ENCODE results near the gene PABPN1L. TPM values are rescaled to one million over a fixed set of nuclear protein-coding genes. Genes with fewer than 3 reads are reported as not detected.
A peak's percentile ranks its signal among the peaks of the same experiment; 100 is the strongest.

The PABPN1L gene
- total and polyA plus RNA-seq, 2 of the 13 experiments (the other 11 are each of a cell fraction or from before 2014, with no cell fraction given): not detected

- peak; percentile 41 for ATAC-seq
- ChIA-PET POLR2A (interaction anchor here (0.7 kb wide), 1 partner anchor 15 kb away, joined by 3 read pairs; no protein-coding TSS in a partner anchor), CTCF (ENCODE audit: low intra/inter-chr PET ratio, low total read pairs) (interaction anchor here (1.2 to 2.1 kb wide), 2 partner anchors 41 to 351 kb away, joined by 4 to 11 read pairs; partner anchors contain the start of genes GALNS and TRAPPC2L)
- no peak overlapping the region for H3K4me3 ChIP-seq (replicated peaks in 1 of 3; ENCODE audit: insufficient read depth in 1 of 3, low read depth in 2 of 3, low read length in 3 of 3)
- H3K79me2 ChIP-seq (ENCODE audit: insufficient read depth, low read length): peaks cover 4% of the 10 kb centered on the region
- no peak for FAIRE-seq
- peaks cover 0 to 5% of the 10 kb centered on the region in 2 experiments; a peak in 1 of 5 replicates for H3K27me3 ChIP-seq (ENCODE audit: control insufficient read depth in 1 of 2, insufficient read depth in 2 of 2, low read length in 2 of 2)
- H3K9ac ChIP-seq (ENCODE audit: insufficient read depth, low read depth, low read length): no peak overlapping the region
- in situ Hi-C loops (cut with HindIII; ENCODE audit: extremely low pct_ligation_motif_present, low pct_unique_long_range_greater_than_20kb) (loop anchor here (5.0 kb wide), 1 partner anchor 351 kb away; no protein-coding TSS in a partner anchor), intact Hi-C loops (cut with micrococcal nuclease; ENCODE audit: unreplicated experiment) (loop anchor here (5.0 kb wide), 2 partner anchors 41 to 351 kb away; partner anchors contain the start of genes GALNS and TRAPPC2L)
- peaks cover 1% of the 10 kb centered on the region; the same call in 1 of the 2 replicates for H4K20me1 ChIP-seq (ENCODE audit: insufficient read depth, low read length)
- no peaks in the 10 kb centered on the region for H3K36me3 ChIP-seq (replicated peaks in 1 of 2; ENCODE audit: control insufficient read depth in 1 of 2, insufficient read depth in 2 of 2, low read length in 2 of 2)
- no peak overlapping the region for H2AFZ ChIP-seq (ENCODE audit: low read length)
- no peak overlapping the region for H3K27ac ChIP-seq (ENCODE audit: extremely low read length, insufficient read depth, low read length)
- peak; percentile 35 for DNase-seq (ENCODE audit: low spot score)
- H3K4me1 ChIP-seq (ENCODE audit: insufficient read depth, low read length): peaks cover 33% of the 10 kb centered on the region
- no TSS peak for BruUV-seq (replicated peaks)
- H3K4me2 ChIP-seq (ENCODE audit: low read depth, low read length): no peak overlapping the region
- H3K9me3 ChIP-seq (ENCODE audit: low read length): no peaks in the 10 kb centered on the region
- WGBS (ENCODE audit: low lambda C conversion rate): 33% methylated on average over 3 of the region's 19 CpGs
- TF ChIP-seq IRF2 (CRISPR knock-in tag; IDR thresholded peaks at IDR 0.05) (no peak), CREM (IDR thresholded peaks at IDR 0.05) (no peak), CREM (CRISPR knock-in tag; IDR thresholded peaks at IDR 0.05) (no peak), KDM5B (CRISPR knock-in tag; IDR thresholded peaks at IDR 0.05; ENCODE audit: borderline replicate concordance) (peak; percentile 62; the same call in 1 of the 2 replicates), ZKSCAN1 (IDR thresholded peaks at IDR 0.05; ENCODE audit: low read length) (no peak), XRCC5 (optimal IDR thresholded peaks at IDR 0.05; ENCODE audit: low read length) (peak; percentile 81), SNAPC2 (CRISPR knock-in tag; IDR thresholded peaks at IDR 0.05) (no peak), ZNF143 (CRISPR knock-in tag; IDR thresholded peaks at IDR 0.05) (0 out of 2 replicates have a peak, but pooled peaks have one; percentile 16), ZNF20 (CRISPR knock-in tag; IDR thresholded peaks at IDR 0.05) (no peak), THAP9 (CRISPR knock-in tag; IDR thresholded peaks at IDR 0.05; ENCODE audit: borderline replicate concordance) (no peak), SOX6 (IDR thresholded peaks at IDR 0.05) (no peak), SOX6 (CRISPR knock-in tag; IDR thresholded peaks at IDR 0.05) (0 out of 2 replicates have a peak, but pooled peaks have one; percentile 21), YEATS2 (CRISPR knock-in tag; IDR thresholded peaks at IDR 0.05; ENCODE audit: borderline replicate concordance) (no peak), TEAD3 (CRISPR knock-in tag; optimal IDR thresholded peaks at IDR 0.05; ENCODE audit: borderline replicate concordance) (peak; percentile 36), MZF1 (CRISPR knock-in tag; IDR thresholded peaks at IDR 0.05; ENCODE audit: borderline replicate concordance) (no peak), PCBP2 (optimal IDR thresholded peaks at IDR 0.05; ENCODE audit: low read depth, low read length, poor library complexity, severe bottlenecking) (no peak)
- TF ChIP-seq, protein P1, sequence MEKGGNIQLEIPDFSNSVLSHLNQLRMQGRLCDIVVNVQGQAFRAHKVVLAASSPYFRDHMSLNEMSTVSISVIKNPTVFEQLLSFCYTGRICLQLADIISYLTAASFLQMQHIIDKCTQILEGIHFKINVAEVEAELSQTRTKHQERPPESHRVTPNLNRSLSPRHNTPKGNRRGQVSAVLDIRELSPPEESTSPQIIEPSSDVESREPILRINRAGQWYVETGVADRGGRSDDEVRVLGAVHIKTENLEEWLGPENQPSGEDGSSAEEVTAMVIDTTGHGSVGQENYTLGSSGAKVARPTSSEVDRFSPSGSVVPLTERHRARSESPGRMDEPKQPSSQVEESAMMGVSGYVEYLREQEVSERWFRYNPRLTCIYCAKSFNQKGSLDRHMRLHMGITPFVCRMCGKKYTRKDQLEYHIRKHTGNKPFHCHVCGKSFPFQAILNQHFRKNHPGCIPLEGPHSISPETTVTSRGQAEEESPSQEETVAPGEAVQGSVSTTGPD (CRISPR knock-in tag; IDR thresholded peaks at IDR 0.05): no peak
- TF ChIP-seq, protein P2, sequence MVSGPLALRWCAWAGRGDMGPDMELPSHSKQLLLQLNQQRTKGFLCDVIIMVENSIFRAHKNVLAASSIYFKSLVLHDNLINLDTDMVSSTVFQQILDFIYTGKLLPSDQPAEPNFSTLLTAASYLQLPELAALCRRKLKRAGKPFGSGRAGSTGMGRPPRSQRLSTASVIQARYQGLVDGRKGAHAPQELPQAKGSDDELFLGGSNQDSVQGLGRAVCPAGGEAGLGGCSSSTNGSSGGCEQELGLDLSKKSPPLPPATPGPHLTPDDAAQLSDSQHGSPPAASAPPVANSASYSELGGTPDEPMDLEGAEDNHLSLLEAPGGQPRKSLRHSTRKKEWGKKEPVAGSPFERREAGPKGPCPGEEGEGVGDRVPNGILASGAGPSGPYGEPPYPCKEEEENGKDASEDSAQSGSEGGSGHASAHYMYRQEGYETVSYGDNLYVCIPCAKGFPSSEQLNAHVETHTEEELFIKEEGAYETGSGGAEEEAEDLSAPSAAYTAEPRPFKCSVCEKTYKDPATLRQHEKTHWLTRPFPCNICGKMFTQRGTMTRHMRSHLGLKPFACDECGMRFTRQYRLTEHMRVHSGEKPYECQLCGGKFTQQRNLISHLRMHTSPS (CRISPR knock-in tag; IDR thresholded peaks at IDR 0.05; ENCODE audit: low read depth): peak; percentile 87
- TF ChIP-seq, protein P3, sequence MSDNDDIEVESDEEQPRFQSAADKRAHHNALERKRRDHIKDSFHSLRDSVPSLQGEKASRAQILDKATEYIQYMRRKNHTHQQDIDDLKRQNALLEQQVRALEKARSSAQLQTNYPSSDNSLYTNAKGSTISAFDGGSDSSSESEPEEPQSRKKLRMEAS (IDR thresholded peaks at IDR 0.05): no peak; the same call in 1 of the 2 replicates
Measured at GRCh38 chr16:88815901-88816589, 50.4 kb downstream of the PABPN1L start.

Measured in HepG2 (cell line).